HepG2 (cell line): ENCODE measurements around the gene PAXX. TPM values are rescaled to one million over a fixed set of nuclear protein-coding genes. Genes with fewer than 3 reads are reported as not detected.

Experiments
- ATAC-seq: fragments of 200-7000 bp; cut with Tn5 transposase; 3 replicates; pipeline ENCODE4 v1.9.1; 2020; ENCODE audit warnings: mild to moderate bottlenecking, moderate library complexity
- BruUV-seq: library from RNA; stranded (reverse); fragments of 400-500 nt; replicated peaks from 2 replicates; lab custom pipeline; 2021; lab: Mats Ljungman, UMichigan
- CTCF ChIA-PET: fragments of 300-600 bp; formaldehyde crosslinking; extraction: SDS; loops from one replicate; lab custom pipeline; 2021; ENCODE audit warnings: low total read pairs, inconsistent platforms, low intra/inter-chr PET ratio; lab: Yijun Ruan, JAX
- POLR2A ChIA-PET: fragments of 350-600 bp; sonication (Branson Sonifier 250); formaldehyde crosslinking; loops from one replicate; lab custom pipeline; 2020; ENCODE audit warnings: antibody characterized with exemption, inconsistent platforms; lab: Yijun Ruan, JAX
- DNase-seq: peaks from one replicate; pipeline ENCODE4 v3.0.0-alpha.2; 2015; ENCODE audit warnings: low spot score
- FAIRE-seq: peaks from 3 replicates; lab custom pipeline; 2011; peaks lifted over from hg19 to GRCh38; lab: Jason Lieb, UNC
- H2AFZ ChIP-seq: one replicate; pipeline ENCODE4 v1.6.1; 2011; ENCODE audit warnings: low read length, inconsistent platforms
- H3K27ac ChIP-seq: fragments of 300-600 bp; 3 replicates; pipeline ENCODE4 v1.8.0; 2011; ENCODE audit warnings: mixed run types, mild to moderate bottlenecking, mixed read lengths, low read length, inconsistent platforms; ENCODE audit not compliant: insufficient read depth; ENCODE audit errors: extremely low read length
- H3K27me3 ChIP-seq, 2 experiments: fragments of 200-600 bp in 1 of 2; 2 replicates in 1 of 2; 3 replicates in 1 of 2; pipeline versions ENCODE4 v1.6.0 to v1.8.0; 2011; ENCODE audit warnings: low read length in 2 of 2, mild to moderate bottlenecking in 2 of 2, moderate library complexity in 2 of 2, inconsistent platforms in 1 of 2; ENCODE audit not compliant: insufficient read depth in 2 of 2, control insufficient read depth in 1 of 2
- H3K36me3 ChIP-seq, 2 experiments: fragments of 200-600 bp in 1 of 2; replicated peaks in 1 of 2; 2 replicates in 1 of 2; 3 replicates in 1 of 2; pipeline versions ENCODE4 v1.5.1 to v1.8.0; 2011; ENCODE audit warnings: low read length in 2 of 2, inconsistent platforms in 1 of 2; ENCODE audit not compliant: insufficient read depth in 2 of 2, control insufficient read depth in 1 of 2
- H3K4me1 ChIP-seq: 2 replicates; pipeline ENCODE4 v1.5.1; 2012; ENCODE audit warnings: low read length, inconsistent platforms; ENCODE audit not compliant: insufficient read depth
- H3K4me2 ChIP-seq: 2 replicates; pipeline ENCODE4 v1.6.0; 2011; ENCODE audit warnings: low read depth, low read length, inconsistent platforms
- H3K4me3 ChIP-seq, 3 experiments: fragments of 200-600 bp in 1 of 3; sonication (generic), shearing (Covaris generic) in 1 of 3; replicated peaks in 1 of 3; 2 replicates each; pipeline ENCODE4 v1.5.1; 2011 to 2016; ENCODE audit warnings: low read length in 3 of 3, inconsistent platforms in 2 of 3, low read depth in 2 of 3, mild to moderate bottlenecking in 2 of 3, control low read depth in 1 of 3, mixed read lengths in 1 of 3; ENCODE audit not compliant: insufficient read depth in 1 of 3
- H3K79me2 ChIP-seq: one replicate; pipeline ENCODE4 v1.6.1; 2011; ENCODE audit warnings: low read length, inconsistent platforms; ENCODE audit not compliant: insufficient read depth
- H3K9ac ChIP-seq: 2 replicates; pipeline ENCODE4 v1.6.0; 2011; ENCODE audit warnings: mild to moderate bottlenecking, low read depth, low read length, inconsistent platforms; ENCODE audit not compliant: insufficient read depth
- H3K9me3 ChIP-seq: 2 replicates; pipeline ENCODE4 v1.5.1; 2012; ENCODE audit warnings: mild to moderate bottlenecking, low read length
- H4K20me1 ChIP-seq: 2 replicates; pipeline ENCODE4 v1.6.0; 2011; ENCODE audit warnings: inconsistent platforms, mild to moderate bottlenecking, low read length, moderate library complexity; ENCODE audit not compliant: insufficient read depth
- DMAP1 ChIP-seq: IDR thresholded peaks from 2 replicates; pipeline ENCODE4 v1.6.1; 2016
- RBAK ChIP-seq: sonication (generic); formaldehyde crosslinking; IDR thresholded peaks from 2 replicates; pipeline ENCODE4 v1.5.1; 2020; ENCODE audit warnings: mild to moderate bottlenecking, missing genetic modification reagents
- RFX3 ChIP-seq: IDR thresholded peaks from 2 replicates; pipeline ENCODE4 v1.6.1; 2016; ENCODE audit warnings: missing biosample characterization, missing genetic modification reagents
- STAT5B ChIP-seq: sonication (generic); formaldehyde crosslinking; IDR thresholded peaks from 2 replicates; pipeline ENCODE4 v1.4.0; 2020; ENCODE audit warnings: missing genetic modification reagents
- ZNF780A ChIP-seq: sonication (generic); formaldehyde crosslinking; IDR thresholded peaks from 2 replicates; pipeline ENCODE4 v1.8.0; 2022; ENCODE audit warnings: mild to moderate bottlenecking, missing genetic modification reagents, moderate library complexity
- WGBS: methylation state at CpG from one replicate; pipeline ENCODE4 v1.1.6; 2017; ENCODE audit warnings: low lambda C conversion rate; 5-methylcytosine and 5-hydroxymethylcytosine counted together
- in situ Hi-C: cut with HindIII; loops from 2 replicates; pipeline ENCODE4 v1.10.0; 2017; ENCODE audit warnings: low pct_unique_long_range_greater_than_20kb; ENCODE audit not compliant: extremely low pct_ligation_motif_present
- intact Hi-C: fragments of 100-400 bp; cut with micrococcal nuclease; formaldehyde crosslinking; loops from one replicate; pipeline ENCODE4 v1.10.0; 2022; ENCODE audit not compliant: unreplicated experiment
- polyA plus RNA-seq, 8 experiments: library from polyadenylated mRNA; depleted of rRNA in 3 of 8; stranded (reverse) in 7 of 8; unstranded in 1 of 8; fragments of >200 nt; fragmentation: Illumina TruSeq in 4 of 8; extraction: Trizol in 4 of 8; gene quantifications; 2 replicates each; pipeline versions ENCODE4 v1.2.1 to v1.2.3, GENCODE V29; 2011 to 2016; ENCODE audit warnings: low read depth in 4 of 8, missing spikeins in 1 of 8, mixed read lengths in 1 of 8; ENCODE audit not compliant: insufficient read depth in 1 of 8
- total RNA-seq, 5 experiments: library from RNA; depleted of rRNA; stranded (reverse); fragments of >200 nt; fragmentation: Illumina TruSeq; extraction: Trizol; gene quantifications; 2 replicates each; pipeline ENCODE4 v1.2.3, GENCODE V29; 2016; ENCODE audit warnings: low read depth in 1 of 5

The PAXX gene
- total and polyA plus RNA-seq, 2 of the 13 experiments (the other 11 are each of a cell fraction or from before 2014, with no cell fraction given): 14.0 to 31.9 TPM

DNA sequence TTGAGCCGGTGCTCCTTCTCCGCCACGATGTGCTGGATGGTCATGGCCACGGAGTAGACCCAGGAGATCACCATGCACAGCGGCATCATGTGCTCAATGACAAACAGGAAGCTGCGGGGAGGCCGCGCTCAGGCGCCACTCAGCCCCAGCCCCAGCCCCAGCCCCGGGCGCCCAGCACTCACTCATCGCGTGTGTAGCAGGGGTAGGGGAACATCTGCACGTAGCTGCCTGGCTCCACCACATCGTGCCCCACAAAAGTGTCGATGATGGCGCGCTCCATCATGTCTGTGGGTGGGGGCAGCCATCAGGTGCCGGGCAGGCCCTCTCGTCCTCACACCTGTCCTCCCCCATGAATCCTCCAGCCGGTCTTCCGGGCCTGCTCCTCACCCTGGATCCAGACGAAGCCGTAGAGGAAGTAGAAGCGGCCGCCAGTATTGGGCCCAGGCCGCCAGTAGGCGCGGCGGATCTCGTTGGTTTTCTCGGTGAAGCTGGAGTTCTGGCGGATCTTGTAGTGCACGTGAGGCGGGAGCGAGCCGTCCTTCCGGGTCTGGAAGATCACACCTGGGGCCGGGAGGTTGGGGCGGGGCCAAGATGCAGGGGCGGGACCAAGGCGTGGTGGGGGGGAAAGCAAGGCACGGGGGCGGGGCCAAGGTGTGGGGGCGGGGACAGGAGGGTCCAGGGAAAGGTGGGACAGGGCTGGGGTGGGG, 25.7 kb downstream of the PAXX start (continued):
- no peak for TF ChIP-seq RBAK (CRISPR knock-in tag)
- TF ChIP-seq DMAP1 (CRISPR knock-in tag): no peak
- no peak for TF ChIP-seq ZNF780A (CRISPR knock-in tag)
- no peak for TF ChIP-seq STAT5B

DNA sequence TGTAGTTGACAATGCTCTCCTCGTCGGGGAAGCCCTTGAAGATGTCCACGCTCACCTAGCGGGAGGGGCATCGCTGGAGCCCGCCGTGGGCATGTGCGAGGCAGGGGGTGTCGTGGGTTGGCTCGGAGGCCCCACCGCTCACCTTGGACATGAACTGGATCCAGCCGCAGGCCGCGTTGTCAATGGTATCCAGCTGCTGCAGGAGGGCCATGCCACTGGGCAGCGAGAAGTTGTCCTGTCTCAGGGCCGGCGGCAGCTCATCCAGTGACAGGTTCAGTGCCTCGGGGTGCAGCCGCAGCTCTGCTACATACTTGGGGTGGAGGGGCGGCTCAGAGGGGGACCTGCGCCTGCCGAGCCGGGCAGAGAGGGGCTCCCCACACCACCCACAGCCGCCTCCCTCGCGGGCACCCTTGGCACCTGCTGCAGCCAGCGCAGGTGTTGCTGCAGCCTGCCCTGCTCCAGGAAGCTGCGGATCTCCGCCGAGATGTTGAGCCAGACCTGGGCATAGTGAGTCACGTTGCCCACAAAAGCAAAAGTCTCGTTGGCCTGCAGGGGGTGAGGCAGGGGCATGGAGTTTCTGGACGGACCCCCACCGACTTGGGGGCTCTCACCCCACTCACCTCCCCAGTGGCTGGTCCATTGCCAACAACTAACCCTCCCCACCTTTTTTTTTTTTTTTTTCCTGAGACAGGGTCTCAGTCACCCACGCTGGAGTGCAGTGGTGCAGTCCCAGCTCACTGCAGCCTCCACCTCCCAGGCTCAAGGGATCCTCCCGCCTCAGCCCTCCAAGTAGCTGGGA, 26.7 kb downstream of the PAXX start:
- peaks cover 27% of the 10 kb centered on the region for H3K4me1 ChIP-seq
- H3K79me2 ChIP-seq: no peaks in the 10 kb centered on the region
- H3K9ac ChIP-seq: no peak overlapping the region
- ChIA-PET CTCF (no interaction called here), POLR2A (no interaction called here)
- no TSS peak for BruUV-seq
- H3K4me3 ChIP-seq: no peak overlapping the region
- no peak overlapping the region for H3K27ac ChIP-seq
- H3K4me2 ChIP-seq: no peak overlapping the region
- no peaks in the 10 kb centered on the region for H4K20me1 ChIP-seq
- H3K9me3 ChIP-seq: no peaks in the 10 kb centered on the region
- in situ Hi-C loops: no loop called here
- no peak overlapping the region for H2AFZ ChIP-seq
- no peak for FAIRE-seq
- intact Hi-C loops: no loop called here
- no peak for ATAC-seq
- H3K27me3 ChIP-seq: no peaks in the 10 kb centered on the region
- DNase-seq: no peak
- 93% methylated on average over 5 of the region's 36 CpGs for WGBS
- no peak for TF ChIP-seq RFX3 (CRISPR knock-in tag)
- H3K36me3 ChIP-seq: peaks cover 1 to 2% of the 10 kb centered on the region in 2 experiments; a peak in 1 of 5 replicates
